ENCODE data around the gene AIM2. TPM values are rescaled to one million over a fixed set of nuclear protein-coding genes. Genes with fewer than 3 reads are reported as not detected.

The AIM2 gene, protein sequence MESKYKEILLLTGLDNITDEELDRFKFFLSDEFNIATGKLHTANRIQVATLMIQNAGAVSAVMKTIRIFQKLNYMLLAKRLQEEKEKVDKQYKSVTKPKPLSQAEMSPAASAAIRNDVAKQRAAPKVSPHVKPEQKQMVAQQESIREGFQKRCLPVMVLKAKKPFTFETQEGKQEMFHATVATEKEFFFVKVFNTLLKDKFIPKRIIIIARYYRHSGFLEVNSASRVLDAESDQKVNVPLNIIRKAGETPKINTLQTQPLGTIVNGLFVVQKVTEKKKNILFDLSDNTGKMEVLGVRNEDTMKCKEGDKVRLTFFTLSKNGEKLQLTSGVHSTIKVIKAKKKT
- 1.1 TPM in 2 replicates for polyA plus RNA-seq (2012; rRNA removed)
- polyA plus RNA-seq (2012; cell fraction: cytosol; rRNA removed): 1.6 and 1.8 TPM in 2 replicates
- polyA plus RNA-seq (2012; cell fraction: nucleus; rRNA removed): 0.42 and 1.2 TPM in 2 replicates

DNA sequence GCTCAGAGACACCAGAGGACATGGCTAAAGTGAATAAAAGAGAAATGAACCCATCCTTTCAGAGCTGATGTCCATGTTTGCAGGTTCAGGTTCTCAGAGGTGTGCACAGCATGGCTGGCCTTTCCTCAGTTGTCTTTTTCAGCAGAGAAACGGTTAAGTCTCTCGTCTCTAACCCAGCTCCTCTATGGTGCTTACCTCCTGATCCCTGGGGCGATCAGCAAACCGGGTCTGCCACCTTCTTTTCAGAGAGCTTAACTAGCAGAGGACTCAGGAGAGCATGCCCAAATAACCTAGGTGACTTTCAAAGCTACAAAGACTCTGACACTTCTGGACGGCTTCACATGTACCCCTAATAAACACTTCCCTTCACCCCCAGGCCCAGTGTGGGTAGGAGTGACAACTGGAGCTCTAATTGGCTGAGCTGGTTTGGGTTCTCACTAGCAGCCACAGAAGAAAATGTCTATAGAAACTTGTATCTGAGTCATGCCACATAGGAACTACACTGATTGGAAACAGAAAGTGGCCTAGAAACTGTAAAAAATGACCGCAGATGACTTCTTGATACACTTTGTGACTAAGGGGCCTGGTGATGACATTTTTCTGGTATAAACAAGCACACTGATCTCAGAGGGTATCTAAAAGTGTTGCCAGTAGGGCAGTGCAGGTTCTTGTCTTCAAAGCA lies at the start of gene AIM2:
AIM2 (minus strand) TSS at position 329 of the 682 bp plus-strand sequence. CDS start 3,267 bp downstream, outside the sequence.
- Histone ChIP-seq H3K27me3 (ENCODE audit: insufficient read depth) (no peaks in the 10 kb centered on the region), H3K79me2 (ENCODE audit: insufficient read depth) (no peaks in the 10 kb centered on the region), H3K9me3 (no peaks in the 10 kb centered on the region), H4K20me1 (ENCODE audit: insufficient read depth) (no peaks in the 10 kb centered on the region), H3K4me1 (ENCODE audit: control insufficient read depth in 1 of 2, insufficient read depth in 2 of 2, low read depth in 1 of 2, low read length in 1 of 2) (peaks cover 4 to 20% of the 10 kb centered on the region in 2 experiments; a peak in 3 of 4 replicates), H3K4me3 (ENCODE audit: low read depth in 2 of 2, low read length in 1 of 2) (peak within 1 kb of the TSS; percentile 22 to 35; a peak in 2 of 4 replicates), H3K36me3 (replicated peaks in 1 of 2; ENCODE audit: control insufficient read depth in 1 of 2, insufficient read depth in 2 of 2, low read length in 1 of 2) (no peaks in the 10 kb centered on the region), H3K4me2 (peak within 1 kb of the TSS; percentile 69), H3K9ac (peak within 1 kb of the TSS; percentile 51), H2AFZ (ENCODE audit: low read depth) (peak within 1 kb of the TSS; percentile 95), H3F3A (replicated peaks; ENCODE audit: insufficient read depth) (peaks cover 25% of the 10 kb centered on the region), H3K9me2 (no peaks in the 10 kb centered on the region), H3K27ac (ENCODE audit: low read depth in 2 of 2, low read length in 1 of 2) (peak within 1 kb of the TSS; percentile 89 to 91)
- TF ChIP-seq TCF12 (IDR thresholded peaks at IDR 0.05) (peak; percentile 83), GATA2 (CRISPR knock-in tag; IDR thresholded peaks at IDR 0.05) (no peak), FOSL2 (IDR thresholded peaks at IDR 0.05; ENCODE audit: borderline replicate concordance, low read depth) (peak; percentile 31; the same call in 1 of the 2 replicates), RCOR1 (IDR thresholded peaks at IDR 0.05; ENCODE audit: low read length) (no peak), JUND (IDR thresholded peaks at IDR 0.05) (peak; percentile 10; the same call in 1 of the 2 replicates), EP300 (IDR thresholded peaks at IDR 0.05; ENCODE audit: borderline replicate concordance in 1 of 2, low read depth in 1 of 2, low read length in 1 of 2) (peak in 1 of 2 experiments; percentile 18; a peak in 1 of 4 replicates), RXRA (IDR thresholded peaks at IDR 0.05; ENCODE audit: borderline replicate concordance, low read depth) (peak; percentile 34; the same call in 1 of the 2 replicates), EZH2phosphoT487 (IDR thresholded peaks at IDR 0.05; ENCODE audit: borderline replicate concordance, low read depth) (no peak)
- TF ChIP-seq, protein P1, sequence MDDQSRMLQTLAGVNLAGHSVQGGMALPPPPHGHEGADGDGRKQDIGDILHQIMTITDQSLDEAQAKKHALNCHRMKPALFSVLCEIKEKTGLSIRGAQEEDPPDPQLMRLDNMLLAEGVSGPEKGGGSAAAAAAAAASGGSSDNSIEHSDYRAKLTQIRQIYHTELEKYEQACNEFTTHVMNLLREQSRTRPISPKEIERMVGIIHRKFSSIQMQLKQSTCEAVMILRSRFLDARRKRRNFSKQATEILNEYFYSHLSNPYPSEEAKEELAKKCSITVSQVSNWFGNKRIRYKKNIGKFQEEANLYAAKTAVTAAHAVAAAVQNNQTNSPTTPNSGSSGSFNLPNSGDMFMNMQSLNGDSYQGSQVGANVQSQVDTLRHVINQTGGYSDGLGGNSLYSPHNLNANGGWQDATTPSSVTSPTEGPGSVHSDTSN (IDR thresholded peaks at IDR 0.05): peak; percentile 5; the same call in 1 of the 2 replicates
- POLR2A ChIA-PET: no interaction called here
- CTCF ChIA-PET: interaction anchor here (0.8 to 1.5 kb wide), 2 partner anchors 79 to 873 kb away, joined by 4 read pairs; no protein-coding TSS in a partner anchor
- 34% methylated on average over 5 of the region's 6 CpGs for WGBS (ENCODE audit: low lambda C conversion rate)
- DNase-seq: no peak

GRCh38 chr1:159123587-159123986 lies 47.0 kb upstream of the AIM2 start:
- CTCF ChIA-PET: interaction anchor here (1.9 kb wide), 2 partner anchors 9 to 90 kb away, joined by 10 to 15 read pairs; no protein-coding TSS in a partner anchor
- TF ChIP-seq CHD2 (IDR thresholded peaks at IDR 0.05; ENCODE audit: low read length, partially characterized antibody): no peak
- TF ChIP-seq, protein P2, sequence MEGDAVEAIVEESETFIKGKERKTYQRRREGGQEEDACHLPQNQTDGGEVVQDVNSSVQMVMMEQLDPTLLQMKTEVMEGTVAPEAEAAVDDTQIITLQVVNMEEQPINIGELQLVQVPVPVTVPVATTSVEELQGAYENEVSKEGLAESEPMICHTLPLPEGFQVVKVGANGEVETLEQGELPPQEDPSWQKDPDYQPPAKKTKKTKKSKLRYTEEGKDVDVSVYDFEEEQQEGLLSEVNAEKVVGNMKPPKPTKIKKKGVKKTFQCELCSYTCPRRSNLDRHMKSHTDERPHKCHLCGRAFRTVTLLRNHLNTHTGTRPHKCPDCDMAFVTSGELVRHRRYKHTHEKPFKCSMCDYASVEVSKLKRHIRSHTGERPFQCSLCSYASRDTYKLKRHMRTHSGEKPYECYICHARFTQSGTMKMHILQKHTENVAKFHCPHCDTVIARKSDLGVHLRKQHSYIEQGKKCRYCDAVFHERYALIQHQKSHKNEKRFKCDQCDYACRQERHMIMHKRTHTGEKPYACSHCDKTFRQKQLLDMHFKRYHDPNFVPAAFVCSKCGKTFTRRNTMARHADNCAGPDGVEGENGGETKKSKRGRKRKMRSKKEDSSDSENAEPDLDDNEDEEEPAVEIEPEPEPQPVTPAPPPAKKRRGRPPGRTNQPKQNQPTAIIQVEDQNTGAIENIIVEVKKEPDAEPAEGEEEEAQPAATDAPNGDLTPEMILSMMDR (IDR thresholded peaks at IDR 0.05): no peak
- TF ChIP-seq, protein P3, sequence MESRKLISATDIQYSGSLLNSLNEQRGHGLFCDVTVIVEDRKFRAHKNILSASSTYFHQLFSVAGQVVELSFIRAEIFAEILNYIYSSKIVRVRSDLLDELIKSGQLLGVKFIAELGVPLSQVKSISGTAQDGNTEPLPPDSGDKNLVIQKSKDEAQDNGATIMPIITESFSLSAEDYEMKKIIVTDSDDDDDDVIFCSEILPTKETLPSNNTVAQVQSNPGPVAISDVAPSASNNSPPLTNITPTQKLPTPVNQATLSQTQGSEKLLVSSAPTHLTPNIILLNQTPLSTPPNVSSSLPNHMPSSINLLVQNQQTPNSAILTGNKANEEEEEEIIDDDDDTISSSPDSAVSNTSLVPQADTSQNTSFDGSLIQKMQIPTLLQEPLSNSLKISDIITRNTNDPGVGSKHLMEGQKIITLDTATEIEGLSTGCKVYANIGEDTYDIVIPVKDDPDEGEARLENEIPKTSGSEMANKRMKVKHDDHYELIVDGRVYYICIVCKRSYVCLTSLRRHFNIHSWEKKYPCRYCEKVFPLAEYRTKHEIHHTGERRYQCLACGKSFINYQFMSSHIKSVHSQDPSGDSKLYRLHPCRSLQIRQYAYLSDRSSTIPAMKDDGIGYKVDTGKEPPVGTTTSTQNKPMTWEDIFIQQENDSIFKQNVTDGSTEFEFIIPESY (IDR thresholded peaks at IDR 0.05; ENCODE audit: borderline replicate concordance, low read depth): no peak
- no peak for TF ChIP-seq RAD21 (IDR thresholded peaks at IDR 0.05; ENCODE audit: low read length)
- no peak for TF ChIP-seq JUND (IDR thresholded peaks at IDR 0.05)
- TF ChIP-seq, protein P4, sequence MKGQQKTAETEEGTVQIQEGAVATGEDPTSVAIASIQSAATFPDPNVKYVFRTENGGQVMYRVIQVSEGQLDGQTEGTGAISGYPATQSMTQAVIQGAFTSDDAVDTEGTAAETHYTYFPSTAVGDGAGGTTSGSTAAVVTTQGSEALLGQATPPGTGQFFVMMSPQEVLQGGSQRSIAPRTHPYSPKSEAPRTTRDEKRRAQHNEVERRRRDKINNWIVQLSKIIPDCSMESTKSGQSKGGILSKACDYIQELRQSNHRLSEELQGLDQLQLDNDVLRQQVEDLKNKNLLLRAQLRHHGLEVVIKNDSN (IDR thresholded peaks at IDR 0.05; ENCODE audit: borderline replicate concordance, low read depth): no peak
- no peak for TF ChIP-seq IRF3 (IDR thresholded peaks at IDR 0.05; ENCODE audit: low read depth, low read length)
- TF ChIP-seq, protein P5, sequence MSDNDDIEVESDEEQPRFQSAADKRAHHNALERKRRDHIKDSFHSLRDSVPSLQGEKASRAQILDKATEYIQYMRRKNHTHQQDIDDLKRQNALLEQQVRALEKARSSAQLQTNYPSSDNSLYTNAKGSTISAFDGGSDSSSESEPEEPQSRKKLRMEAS (IDR thresholded peaks at IDR 0.05; ENCODE audit: low read depth): no peak
- TF ChIP-seq GABPA (IDR thresholded peaks at IDR 0.05; ENCODE audit: low read depth): no peak

More at GRCh38 chr1:159123587-159123986, 47.0 kb upstream of the AIM2 start:
- H3K27ac ChIP-seq (ENCODE audit: low read depth in 2 of 2, low read length in 1 of 2): no peak overlapping the region
- H3K27me3 ChIP-seq (ENCODE audit: insufficient read depth): peaks cover 23% of the 10 kb centered on the region; the same call in 1 of the 2 replicates
- WGBS (ENCODE audit: low lambda C conversion rate): 9% methylated on average over 5 of the region's 5 CpGs
- H3K9me2 ChIP-seq: no peaks in the 10 kb centered on the region
- H3K4me3 ChIP-seq (ENCODE audit: low read depth in 2 of 2, low read length in 1 of 2): no peak overlapping the region
- H3K4me1 ChIP-seq (ENCODE audit: control insufficient read depth in 1 of 2, insufficient read depth in 2 of 2, low read depth in 1 of 2, low read length in 1 of 2): no peaks in the 10 kb centered on the region; a peak in 1 of 4 replicates
- no peak for DNase-seq
- H3K9ac ChIP-seq: no peak overlapping the region
- no peaks in the 10 kb centered on the region for H3K9me3 ChIP-seq
- no peaks in the 10 kb centered on the region for H3K79me2 ChIP-seq (ENCODE audit: insufficient read depth)
- H4K20me1 ChIP-seq (ENCODE audit: insufficient read depth): no peaks in the 10 kb centered on the region
- no peaks in the 10 kb centered on the region for H3F3A ChIP-seq (replicated peaks; ENCODE audit: insufficient read depth)
- POLR2A ChIA-PET: no interaction called here
- H3K36me3 ChIP-seq (replicated peaks in 1 of 2; ENCODE audit: control insufficient read depth in 1 of 2, insufficient read depth in 2 of 2, low read length in 1 of 2): no peaks in the 10 kb centered on the region
- H3K4me2 ChIP-seq: no peak overlapping the region
- no peak overlapping the region for H2AFZ ChIP-seq (ENCODE audit: low read depth)

All from SK-N-SH (cell line).